GM12873 (cell line): Measurements from ENCODE around the gene VPS35.

ENCODE experiments used
- TF ChIP-seq, protein P1 (sequence below): IDR thresholded peaks from 2 replicates; pipeline ENCODE4 v1.5.1; 2012; ENCODE audit warnings: low read depth, mild to moderate bottlenecking, moderate library complexity, low read length, control low read depth; ENCODE audit not compliant: insufficient read depth; ENCODE audit errors: missing control alignments

Gene VPS35

DNA sequence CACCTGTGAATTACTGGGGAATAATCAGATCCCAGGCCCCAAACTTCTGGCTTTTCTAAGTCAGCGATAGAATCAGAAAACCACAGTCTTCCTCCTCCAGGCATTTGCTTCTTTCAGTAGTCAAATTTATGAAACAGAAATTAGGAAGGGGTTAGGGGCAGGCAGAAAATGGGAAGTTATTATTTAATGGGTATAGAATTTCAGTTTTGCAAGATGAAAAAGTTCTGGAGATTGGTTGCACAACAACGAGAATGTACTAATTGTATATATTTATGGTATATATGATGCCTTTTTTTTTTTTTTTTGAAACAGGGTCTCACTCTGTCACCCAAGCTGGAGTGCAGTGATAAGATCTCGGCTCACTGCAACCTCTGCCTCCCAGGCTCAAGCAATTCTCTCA is 23.9 kb upstream of the VPS35 start:
- TF ChIP-seq, protein P1, sequence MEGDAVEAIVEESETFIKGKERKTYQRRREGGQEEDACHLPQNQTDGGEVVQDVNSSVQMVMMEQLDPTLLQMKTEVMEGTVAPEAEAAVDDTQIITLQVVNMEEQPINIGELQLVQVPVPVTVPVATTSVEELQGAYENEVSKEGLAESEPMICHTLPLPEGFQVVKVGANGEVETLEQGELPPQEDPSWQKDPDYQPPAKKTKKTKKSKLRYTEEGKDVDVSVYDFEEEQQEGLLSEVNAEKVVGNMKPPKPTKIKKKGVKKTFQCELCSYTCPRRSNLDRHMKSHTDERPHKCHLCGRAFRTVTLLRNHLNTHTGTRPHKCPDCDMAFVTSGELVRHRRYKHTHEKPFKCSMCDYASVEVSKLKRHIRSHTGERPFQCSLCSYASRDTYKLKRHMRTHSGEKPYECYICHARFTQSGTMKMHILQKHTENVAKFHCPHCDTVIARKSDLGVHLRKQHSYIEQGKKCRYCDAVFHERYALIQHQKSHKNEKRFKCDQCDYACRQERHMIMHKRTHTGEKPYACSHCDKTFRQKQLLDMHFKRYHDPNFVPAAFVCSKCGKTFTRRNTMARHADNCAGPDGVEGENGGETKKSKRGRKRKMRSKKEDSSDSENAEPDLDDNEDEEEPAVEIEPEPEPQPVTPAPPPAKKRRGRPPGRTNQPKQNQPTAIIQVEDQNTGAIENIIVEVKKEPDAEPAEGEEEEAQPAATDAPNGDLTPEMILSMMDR = no peak

DNA sequence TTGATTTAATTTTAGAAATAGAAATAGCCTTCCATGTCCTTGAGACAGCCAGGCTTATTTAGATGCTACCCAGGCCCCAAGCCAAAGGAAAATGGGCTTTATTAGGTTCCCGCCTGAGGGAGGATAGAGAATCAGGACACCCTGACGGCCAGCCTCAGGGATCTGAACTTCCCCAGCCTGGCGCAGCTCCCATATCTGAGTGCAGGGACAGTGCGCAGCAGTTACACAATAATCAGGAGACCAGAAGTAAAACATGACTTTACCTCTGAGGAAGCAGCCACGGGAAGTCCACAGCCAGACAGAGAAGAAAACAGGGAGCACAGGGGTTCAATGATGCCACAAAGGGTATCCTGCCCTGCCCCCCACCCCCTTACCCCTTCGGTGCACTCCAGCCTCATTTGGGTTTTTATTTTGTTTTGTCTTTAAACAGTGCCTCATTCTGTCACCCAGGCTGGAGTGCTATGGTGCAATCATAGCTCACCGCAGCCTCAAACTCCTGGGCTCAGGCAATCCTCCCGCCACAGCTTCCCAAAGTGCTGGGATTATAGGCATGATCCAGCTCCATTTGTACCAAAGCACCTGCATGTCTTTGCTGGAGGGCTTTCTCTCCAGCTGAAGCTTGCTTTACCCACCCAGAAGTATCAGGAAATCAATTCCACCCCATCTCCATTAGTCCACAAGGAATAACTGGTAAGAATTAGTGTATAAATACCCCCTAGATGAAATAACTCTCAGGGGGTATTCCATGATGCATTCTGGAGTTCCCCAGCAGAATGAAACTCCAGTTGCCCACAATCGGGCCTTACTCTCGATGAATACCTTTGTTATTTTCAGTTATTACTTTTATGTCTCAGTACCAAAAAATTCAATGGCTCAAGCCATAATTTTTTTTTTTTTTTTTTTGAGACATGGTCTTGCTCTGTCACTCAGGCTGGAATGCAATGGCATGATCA is 22.4 kb upstream of the VPS35 start:
- TF ChIP-seq, protein P1 = no peak

GRCh38 chr16:46709469-46710005 is 20.6 kb upstream of the VPS35 start:
- TF ChIP-seq, protein P1 = no peak

DNA sequence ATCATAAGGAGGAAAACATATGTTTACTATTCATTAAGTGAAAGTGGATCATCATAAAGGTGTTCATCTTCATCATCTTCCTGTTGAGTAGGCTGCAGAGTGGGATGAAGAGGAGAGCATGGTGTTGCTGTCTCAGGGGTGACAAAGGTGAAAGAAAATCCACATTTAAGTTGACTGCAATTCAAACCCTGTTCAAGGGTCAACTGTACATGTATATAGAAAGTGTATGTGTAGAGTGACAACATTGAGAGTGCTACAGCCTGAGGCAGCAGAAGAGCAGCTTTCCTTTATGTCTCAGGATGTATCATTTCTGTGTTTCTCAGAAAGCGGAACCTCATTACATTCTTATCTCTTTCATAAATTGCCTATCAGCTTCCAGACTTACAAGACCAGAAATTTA is 17.7 kb upstream of the VPS35 start:
- TF ChIP-seq, protein P1 = no peak

GRCh38 chr16:46702030-46702429 is 13.1 kb upstream of the VPS35 start:
- TF ChIP-seq, protein P1 = no peak

DNA sequence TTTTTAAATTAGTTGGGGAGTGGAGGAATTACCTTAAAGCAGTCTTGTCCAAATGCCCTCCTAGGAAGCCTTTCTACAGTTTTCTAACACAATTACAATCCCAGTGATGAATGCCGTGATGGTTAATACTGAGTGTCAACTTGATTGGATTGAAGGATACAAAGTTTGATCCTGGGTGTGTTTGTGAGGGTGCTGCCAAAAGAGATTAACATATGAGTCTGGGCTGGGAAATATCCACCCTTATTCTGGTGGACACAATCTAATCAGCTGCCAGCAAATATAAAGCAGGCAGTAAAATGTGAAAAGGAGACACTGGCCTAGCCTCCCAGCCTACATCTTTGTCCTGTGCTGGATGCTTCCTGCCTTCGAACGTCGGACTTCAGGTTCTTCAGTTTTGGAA is 12.6 kb upstream of the VPS35 start:
- TF ChIP-seq, protein P1 = no peak

DNA sequence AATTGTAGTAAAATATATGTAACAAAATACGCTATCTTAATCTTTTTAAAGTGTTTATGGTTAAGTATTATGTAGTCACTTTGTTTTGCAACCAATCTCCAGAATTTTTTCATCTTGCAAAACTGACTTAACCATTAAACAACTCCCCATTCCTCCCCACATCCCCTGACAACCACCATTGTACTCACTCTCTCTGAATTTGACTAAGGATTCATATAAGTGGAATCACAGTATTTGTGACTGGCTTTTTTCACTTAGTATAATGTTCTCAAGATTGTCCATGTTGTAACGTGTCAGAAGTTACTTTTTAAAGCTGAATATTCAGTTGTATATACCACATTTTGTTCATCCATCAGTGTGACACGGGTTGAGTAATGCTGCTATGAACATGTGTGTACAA is 11.1 kb upstream of the VPS35 start:
- TF ChIP-seq, protein P1 = no peak
